ENCODE data around the gene DAAM2. TPM values are rescaled to one million over a fixed set of nuclear protein-coding genes. Genes with fewer than 3 reads are reported as not detected.

The DAAM2 gene
- polyA plus RNA-seq, result 0.80 TPM in 1 of 2 replicates, not detected in the other

DNA sequence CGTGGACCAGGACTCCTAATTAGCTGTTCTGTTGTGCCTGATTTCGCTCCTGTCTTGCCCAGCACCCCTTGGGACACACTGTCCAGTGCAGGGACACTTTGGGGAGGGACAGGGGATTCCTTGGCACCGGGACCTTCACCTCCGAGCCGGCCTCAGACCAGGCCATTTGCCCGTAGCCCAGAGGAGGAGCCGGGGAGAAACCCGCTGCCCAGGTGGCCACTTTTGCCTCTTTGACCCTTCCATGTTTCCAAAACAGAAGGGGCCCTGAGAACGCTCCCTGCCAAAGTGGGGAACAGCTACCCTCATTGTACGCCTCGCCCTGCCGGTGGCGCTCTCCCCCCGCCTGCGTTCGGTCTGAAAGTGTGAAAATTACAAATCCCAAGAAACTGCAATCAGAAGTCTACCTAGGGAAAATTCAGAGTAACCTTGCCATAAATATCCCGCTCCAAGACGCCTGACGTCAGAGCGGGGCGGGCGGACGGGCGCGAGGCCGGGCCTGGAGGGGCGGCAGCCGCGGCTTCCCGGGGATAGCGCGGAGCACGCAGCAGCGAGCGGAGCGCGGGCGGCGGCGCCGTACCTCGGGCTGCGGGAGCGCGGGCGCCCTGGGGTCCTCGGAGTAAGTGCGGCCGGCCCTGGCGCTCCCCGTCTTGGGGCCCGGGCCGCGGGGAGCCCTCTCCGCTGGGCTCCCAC, at the start of gene DAAM2:
Gene DAAM2, plus strand, starts transcription at position 527 of the 690 bp plus-strand sequence. CDS start 63,927 bp downstream, outside the sequence.

DNA sequence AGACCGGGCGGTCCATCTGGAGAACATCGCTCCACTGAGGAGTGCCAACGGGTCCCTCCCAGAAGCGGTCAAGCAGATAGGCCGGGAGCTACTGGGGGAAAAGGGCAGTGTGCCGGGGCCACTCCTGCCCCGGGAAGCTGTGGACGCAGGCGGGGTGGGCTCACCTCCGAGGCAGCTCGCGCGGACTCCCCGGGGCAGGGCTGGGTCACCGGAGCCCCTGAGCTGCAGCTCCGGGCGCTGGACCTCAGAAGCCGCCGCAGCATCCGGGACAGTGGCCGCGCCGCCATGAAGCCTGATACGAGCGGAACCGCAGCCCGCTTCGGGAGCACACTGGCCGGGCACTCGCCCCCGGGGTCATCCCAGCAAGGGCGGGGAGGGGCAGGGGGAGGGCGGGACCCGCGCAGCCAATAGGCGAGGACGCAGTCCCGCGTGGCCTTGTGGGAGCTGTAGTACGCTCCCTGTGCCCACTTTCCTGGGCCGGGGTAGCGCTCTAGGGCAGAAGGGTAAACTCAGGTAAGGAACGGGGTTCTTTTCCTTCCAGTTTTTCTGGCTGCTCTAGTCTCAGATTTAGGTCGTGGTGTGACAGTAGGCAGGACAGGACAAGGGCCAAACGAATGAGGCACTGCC, 142.1 kb downstream of the DAAM2 start, which contains the start of gene MOCS1:
Gene MOCS1, minus strand, starts transcription at position 332 of the 627 bp plus-strand sequence. Its CDS starts 45 bp downstream, at position 287.

Other genes starting within 250 kb of the DAAM2 start
- gene KIF6, start 67.0 kb upstream of the DAAM2 start, polyA plus RNA-seq, result 0.30 and 3.4 TPM in 2 replicates
- gene MOCS1, start 142.1 kb downstream of the DAAM2 start, polyA plus RNA-seq, result 2.8 and 5.3 TPM in 2 replicates